Measurements from ENCODE around the gene MACROD2. TPM values are rescaled to one million over a fixed set of nuclear protein-coding genes. Genes with fewer than 3 reads are reported as not detected.

The MACROD2 gene
- total RNA-seq, 1 donor from 2014 or later = 47.7 TPM

DNA sequence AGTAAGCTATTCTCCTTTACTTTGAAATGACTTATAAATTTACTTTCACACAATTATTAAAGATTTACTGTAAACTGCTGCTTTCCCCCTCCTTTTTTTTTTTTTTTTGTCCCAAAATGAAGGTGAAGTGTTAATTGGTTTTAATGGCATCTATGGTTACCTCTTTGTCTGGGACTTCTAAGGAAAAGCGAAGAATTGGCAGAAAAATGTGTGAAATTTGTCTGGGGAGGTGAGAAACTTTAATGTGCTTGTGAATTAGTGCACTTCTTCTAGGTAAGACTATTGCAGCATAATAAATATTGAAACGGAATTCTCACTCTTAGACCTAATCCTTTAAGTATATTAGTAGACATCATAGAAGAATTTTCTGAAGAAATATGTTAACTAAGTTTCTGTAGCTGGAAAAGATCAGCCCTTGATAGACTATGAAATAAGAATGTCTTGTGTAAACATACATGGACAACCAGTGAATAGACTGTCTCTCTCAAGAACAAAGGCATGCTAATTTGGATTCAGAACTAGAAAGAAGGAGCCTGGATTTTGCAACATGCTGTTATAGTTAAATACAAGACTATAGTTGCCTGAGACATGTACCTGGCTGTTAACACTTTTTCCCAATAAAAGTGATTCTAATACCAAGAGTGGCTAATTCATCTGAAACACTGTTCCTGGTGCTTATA, 318.2 kb downstream of the MACROD2 start:
- no peak for DNase-seq (ENCODE audit: low spot score in 2 of 2)

DNA sequence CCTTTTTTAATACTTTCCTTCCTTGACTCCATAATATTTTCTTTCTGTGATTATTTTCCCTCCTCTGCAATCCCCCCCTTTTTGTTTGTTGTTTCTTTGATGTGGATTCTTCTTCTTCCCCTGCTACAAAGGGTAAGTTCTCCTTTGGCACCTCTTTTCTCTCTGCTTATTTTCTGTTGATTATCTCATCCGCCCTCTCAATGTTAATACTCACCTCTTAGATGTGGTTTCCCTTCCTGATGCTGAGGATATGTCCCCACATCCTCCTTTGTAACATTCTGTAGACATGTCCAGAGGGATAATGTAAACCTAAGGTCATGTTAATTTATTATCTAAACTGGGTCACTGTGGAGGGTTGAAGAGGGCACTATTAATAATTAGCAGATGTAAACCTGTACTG, 324.4 kb downstream of the MACROD2 start:
- no peak for FAIRE-seq

More for the DNA sequence above, 318.2 kb downstream of the MACROD2 start:
- no peak for FAIRE-seq

DNA sequence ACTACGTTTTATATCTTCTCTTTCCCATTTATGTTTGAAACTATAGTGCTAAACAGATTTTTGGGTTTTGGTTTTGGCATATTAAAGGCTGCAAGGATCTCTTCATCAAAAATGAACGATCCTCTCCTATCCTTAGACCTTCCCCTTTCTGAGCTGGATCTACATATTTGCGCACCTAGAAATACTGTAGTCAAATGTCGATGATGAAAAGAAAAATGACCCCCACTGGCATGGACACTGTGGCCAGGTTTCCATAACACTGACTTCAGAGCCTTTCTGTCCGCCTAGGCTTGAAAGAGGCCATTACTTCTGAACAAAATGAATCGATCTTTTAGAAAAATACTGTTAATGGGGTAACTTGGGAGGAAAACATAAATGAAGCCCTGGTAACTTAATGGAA, 336.3 kb downstream of the MACROD2 start:
- FAIRE-seq (no peak), DNase-seq (ENCODE audit: low spot score in 2 of 2) (no peak)

More for the DNA sequence above, 324.4 kb downstream of the MACROD2 start:
- no peak for DNase-seq (ENCODE audit: low spot score in 2 of 2)

- no peak for DNase-seq (ENCODE audit: low spot score in 2 of 2)
- no peak for FAIRE-seq
Observed at GRCh38 chr20:14332866-14333265, 337.6 kb downstream of the MACROD2 start.

- FAIRE-seq (no peak), DNase-seq (ENCODE audit: low spot score in 2 of 2) (no peak)
Observed at GRCh38 chr20:14333721-14334120, 338.4 kb downstream of the MACROD2 start.

GRCh38 chr20:14334306-14334930, 339.1 kb downstream of the MACROD2 start:
- FAIRE-seq (no peak), DNase-seq (ENCODE audit: low spot score in 2 of 2) (peak; percentile 6 to 8)

GRCh38 chr20:14335052-14335451, 339.7 kb downstream of the MACROD2 start:
- FAIRE-seq = no peak
- no peak for DNase-seq (ENCODE audit: low spot score in 2 of 2)

DNA sequence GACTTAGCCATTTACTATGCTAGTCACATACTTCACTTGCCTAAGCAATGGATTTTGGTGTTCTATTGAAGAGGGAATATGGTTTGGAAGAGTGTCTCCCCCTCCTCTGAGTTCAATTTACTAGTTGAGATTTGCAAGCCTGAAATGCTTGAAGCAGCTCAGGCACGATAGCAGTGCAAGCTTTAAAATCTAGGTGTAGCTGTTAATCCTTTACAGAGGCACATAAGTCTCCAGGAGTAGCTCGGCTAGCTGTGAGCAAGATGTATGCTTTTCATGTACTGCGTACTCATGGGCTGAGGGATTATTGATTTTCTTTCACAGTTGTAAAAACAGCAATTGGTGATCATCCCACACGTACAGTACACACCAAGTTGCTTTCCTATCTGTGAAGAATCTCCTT, 341.4 kb downstream of the MACROD2 start:
- DNase-seq (ENCODE audit: low spot score in 2 of 2) = no peak
- no peak for FAIRE-seq

DNA sequence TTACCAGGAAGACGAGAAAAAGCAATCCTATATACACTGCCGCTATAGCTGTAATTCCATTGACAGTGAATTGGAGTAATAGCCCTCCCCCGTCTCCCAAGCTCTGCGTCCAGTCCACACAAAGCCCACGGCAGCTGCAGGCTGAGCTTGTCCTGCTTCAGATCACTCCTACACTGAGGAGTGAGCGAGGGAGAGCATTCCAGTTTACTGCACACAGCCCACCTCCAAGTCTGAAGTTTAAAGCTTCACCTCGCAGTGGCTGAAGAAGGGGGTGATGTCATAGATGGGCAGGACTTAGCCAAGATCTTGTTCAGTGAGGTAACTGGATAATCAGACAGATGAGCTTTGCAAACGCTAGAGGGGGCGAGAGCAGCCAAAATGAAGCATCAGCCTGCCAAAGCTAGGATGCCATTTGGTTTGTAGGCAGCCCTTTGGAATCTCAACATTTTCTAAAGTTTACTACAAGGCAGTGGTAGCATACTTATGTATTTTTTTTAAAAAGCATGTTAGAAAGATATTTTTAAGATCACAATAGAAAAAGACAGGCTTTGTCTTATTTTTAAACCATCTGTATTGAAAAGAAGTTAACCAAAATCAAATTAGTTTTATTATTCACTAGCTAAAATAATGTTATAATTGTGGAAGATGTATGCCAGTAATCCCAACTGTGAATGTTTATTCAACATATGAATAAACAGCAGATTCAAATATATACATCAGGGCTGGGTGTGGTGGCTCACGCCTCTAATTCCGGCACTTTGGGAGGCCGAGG, 342.3 kb downstream of the MACROD2 start, which contains the start of gene FLRT3:
TSS of gene FLRT3 (minus strand) at position 213 of the 772 bp plus-strand sequence. CDS start 10,106 bp downstream, outside the sequence.
- DNase-seq (ENCODE audit: low spot score in 2 of 2) = peak; percentile 22 to 39
- peak; percentile 44 for FAIRE-seq

DNA sequence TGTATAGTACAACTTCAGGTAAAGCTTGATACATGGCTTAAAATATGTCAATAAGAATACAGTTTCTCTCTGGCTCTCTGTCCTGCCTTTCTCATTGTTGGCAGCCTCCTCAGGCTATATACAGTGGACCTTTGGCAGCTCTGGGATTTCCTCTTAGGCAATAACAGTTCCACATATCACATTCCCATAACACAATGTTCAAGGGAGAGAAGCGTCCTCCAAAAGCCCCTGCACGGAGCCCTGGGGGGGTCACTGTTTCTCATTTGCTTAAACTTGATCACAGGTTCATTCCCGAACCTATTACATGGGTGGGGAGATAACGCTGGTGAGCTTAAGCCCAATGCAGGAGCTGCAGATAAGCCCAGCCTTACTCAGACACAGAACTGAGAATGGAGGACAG, 346.5 kb downstream of the MACROD2 start:
- DNase-seq (ENCODE audit: low spot score in 2 of 2) (no peak), FAIRE-seq (no peak)

DNA sequence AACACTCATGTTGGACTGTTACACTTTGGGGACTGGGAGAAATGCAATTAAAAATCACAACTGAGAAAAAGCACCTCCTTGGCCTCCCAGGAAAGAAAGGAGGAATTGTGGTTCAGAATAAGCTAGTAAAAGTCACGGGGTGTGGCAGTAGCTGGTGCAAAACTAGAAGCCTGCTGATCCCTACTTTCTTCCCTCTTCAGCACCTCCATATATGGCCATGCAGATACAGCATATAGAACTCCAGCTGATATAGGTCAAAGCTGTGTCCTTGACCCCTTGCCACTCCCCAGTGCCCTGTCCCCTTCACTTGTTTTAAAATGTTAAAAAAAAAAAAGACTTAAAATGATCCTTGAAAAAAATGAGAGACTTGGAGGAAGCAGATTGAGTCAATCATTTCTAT, 347.6 kb downstream of the MACROD2 start:
- no peak for DNase-seq (ENCODE audit: low spot score in 2 of 2)
- no peak for FAIRE-seq

GRCh38 chr20:14343491-14344065, 348.3 kb downstream of the MACROD2 start:
- FAIRE-seq (no peak), DNase-seq (ENCODE audit: low spot score in 2 of 2) (no peak)

DNA sequence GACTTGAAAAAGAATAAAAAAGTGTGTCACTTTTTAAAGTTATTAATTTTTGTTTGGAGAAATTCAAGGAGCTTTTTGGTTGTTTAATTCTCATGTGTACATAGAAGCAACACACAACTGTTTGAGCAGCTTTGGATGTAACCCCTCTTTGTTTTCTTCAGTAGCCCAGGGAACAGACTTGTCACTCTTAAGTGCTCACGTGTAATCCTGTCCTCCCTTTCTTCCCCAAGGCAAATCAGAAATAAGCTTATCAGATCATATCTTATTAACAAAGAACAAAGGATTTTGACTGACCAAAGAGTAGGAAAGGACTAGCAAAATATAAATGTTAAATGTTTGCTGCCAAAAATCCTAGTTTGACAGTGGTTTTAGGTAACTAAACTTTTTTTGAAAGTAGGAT, 349.4 kb downstream of the MACROD2 start:
- DNase-seq (ENCODE audit: low spot score in 2 of 2) (no peak), FAIRE-seq (no peak)

DNA sequence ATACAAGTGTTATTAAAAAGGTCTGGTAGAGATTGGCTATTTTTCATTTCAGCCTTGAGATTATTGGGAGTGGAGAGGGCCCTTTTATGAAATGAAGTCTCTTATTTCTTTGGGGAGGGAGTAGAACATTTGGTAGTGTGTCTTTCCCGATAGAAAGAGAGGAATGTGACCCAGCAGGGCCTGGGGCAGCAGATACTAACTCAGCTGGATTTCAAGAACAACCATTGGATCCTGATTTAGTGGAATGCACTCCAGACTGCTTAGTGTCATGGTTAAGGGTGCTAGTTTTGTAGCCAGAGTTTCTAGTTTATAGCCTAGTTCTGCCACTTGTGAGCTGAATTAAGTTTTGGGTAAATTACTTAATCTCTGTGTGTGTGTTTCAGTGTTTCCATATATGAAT, 360.5 kb downstream of the MACROD2 start:
- FAIRE-seq = no peak
- no peak for DNase-seq (ENCODE audit: low spot score in 2 of 2)

GRCh38 chr20:14360416-14360815, 365.1 kb downstream of the MACROD2 start:
- DNase-seq (ENCODE audit: low spot score in 2 of 2) = no peak
- no peak for FAIRE-seq

GRCh38 chr20:14361509-14362345, 366.4 kb downstream of the MACROD2 start:
- FAIRE-seq (no peak), DNase-seq (ENCODE audit: low spot score in 2 of 2) (no peak)

- DNase-seq (ENCODE audit: low spot score in 2 of 2) = no peak
- FAIRE-seq = no peak
Observed at GRCh38 chr20:14374196-14374595, 378.9 kb downstream of the MACROD2 start.

- FAIRE-seq (no peak), DNase-seq (ENCODE audit: low spot score in 2 of 2) (no peak)
Observed at GRCh38 chr20:14375416-14375985, 380.2 kb downstream of the MACROD2 start.

GRCh38 chr20:14378326-14378725, 383.0 kb downstream of the MACROD2 start:
- DNase-seq (ENCODE audit: low spot score in 2 of 2) (no peak), FAIRE-seq (no peak)

DNA sequence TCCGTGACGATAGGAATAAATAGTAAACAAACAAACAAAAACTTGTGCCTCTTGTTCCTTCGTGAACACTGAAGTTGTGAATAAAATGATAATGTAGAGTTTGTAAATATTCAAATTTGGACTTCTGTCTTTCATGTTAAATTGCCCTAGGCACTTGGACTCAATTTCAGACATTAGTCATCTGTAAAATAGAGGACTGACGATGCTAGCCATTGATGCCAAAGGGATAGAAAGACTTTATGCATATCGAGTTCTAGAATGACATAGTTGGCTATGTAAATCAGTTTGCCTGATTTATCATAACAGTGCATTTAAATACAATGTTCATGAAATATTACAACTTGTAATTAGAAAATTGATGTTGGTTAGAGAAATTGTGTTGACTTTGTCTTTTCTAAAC, 388.0 kb downstream of the MACROD2 start:
- DNase-seq (ENCODE audit: low spot score in 2 of 2) = no peak
- FAIRE-seq = no peak
